Superior temporal gyrus (tissue), 1 donor: ENCODE data around the gene PRRC2B.
"Not testable (repeated sequence)": the region's sequence is repeated elsewhere in the genome, so short reads cannot be mapped to it uniquely, and the experiment has no call there.

ENCODE experiments used
- DNase-seq: peaks from one replicate; pipeline ENCODE4 v3.0.0-alpha.2; 2016; ENCODE audit errors: extremely low spot score

PRRC2B gene

DNA sequence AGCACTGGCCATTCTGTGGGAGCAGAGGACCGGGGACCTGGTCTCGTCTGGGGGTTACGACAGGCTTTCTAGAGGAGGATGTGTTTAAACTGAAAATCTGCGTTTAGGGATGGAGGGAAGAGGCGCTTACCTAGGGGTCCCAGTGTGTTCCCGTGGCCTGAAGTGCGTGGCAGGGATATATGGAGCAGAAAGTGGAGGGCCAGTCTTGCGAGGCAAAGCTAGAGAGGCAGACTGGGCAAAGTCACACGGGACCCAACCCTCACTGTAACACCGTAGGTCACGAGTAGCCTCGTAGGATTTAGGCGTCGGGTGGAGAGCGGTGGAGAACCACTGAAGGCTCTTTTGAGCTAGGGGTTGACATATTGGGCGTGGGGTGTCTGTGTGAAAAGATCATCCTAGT is 76.1 kb downstream of the PRRC2B start:
- DNase-seq: no peak

DNA sequence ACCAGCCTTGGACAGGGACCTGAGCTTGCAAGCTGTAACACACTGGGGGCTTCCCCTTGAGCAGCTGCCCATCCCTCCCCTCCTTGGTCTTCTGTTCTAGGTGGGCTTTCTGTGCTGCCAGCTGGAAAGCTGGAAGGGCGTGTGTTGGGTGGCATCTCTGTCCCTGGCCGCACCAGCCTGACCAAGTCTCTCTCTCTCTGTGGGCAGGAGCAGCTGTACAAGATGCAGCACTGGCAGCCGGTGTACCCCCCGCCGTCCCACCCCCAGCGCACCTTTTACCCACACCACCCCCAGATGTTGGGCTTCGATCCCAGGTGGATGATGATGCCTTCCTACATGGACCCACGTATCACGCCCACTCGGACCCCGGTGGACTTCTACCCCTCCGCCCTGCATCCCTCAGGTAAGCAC is 76.7 kb downstream of the PRRC2B start:
- no peak for DNase-seq

DNA sequence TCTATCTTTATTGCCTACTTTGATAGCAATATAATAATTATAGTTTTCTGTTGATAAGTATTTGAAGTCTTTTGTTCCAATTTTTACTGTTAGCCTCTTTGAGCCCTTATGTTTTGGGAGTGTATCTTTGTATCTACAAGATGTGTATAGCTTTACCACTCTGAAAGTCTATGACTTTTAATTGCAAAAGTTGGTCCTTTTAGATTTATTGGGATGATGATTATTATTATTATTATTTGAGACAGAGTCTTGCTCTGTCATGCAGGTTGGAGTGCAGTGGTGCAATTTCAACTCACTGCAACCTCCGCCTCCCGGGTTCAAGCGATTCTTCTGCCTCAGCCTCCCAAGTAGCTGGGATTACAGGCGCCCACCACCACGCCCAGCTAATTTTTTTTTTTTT is 78.2 kb downstream of the PRRC2B start:
- not testable (repeated sequence) for DNase-seq

DNA sequence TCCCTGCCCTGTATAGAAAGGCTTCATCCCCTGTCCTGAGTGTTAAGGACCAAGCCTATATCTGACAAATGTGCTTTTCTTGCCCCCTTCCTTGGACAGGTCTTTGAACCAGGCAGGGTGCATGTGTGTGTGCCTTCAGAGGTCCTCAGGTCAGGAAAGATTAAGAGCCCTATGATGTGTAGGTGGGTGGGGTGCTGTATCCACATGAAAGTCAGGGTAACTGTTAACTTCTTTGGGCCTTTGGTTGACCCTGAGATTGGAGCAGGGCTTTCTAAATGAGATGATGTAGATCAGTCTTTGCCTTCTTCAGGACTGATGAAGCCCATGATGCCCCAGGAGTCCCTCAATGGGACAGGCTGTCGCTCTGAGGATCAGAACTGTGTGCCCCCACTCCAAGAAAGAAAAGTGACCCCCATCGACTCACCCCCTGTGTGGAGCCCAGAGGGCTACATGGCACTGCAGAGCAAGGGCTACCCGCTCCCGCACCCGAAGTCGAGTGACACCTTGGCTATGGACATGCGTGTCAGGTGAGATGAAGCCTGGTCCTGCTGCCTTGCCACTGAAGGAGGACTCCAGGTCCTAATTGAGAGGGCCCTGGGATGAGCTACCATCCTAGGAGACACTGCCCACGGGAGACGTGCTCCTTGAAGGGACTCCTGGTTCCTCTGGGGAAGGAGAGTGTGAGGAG is 79.5 kb downstream of the PRRC2B start:
- DNase-seq: no peak

DNA sequence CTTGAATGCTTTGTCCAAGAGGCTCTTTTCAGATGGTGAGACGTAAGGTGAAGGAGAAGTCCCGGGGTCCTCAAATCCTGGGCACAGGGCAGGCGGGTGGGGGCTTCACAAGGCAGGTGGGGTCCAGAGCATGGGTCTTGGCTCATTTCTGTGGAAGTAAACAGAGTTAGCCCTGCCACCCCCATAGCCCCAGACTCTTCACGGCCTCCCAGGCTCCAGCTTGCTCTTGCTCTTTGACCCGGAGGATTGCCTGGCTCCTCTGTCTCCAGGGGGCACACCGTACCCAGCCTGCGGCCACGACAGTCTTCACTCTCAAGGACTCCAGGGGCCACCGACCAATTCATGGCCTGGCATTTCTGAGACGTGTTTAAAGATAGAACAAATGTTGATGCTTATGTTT is 80.0 kb downstream of the PRRC2B start:
- DNase-seq: no peak

DNA sequence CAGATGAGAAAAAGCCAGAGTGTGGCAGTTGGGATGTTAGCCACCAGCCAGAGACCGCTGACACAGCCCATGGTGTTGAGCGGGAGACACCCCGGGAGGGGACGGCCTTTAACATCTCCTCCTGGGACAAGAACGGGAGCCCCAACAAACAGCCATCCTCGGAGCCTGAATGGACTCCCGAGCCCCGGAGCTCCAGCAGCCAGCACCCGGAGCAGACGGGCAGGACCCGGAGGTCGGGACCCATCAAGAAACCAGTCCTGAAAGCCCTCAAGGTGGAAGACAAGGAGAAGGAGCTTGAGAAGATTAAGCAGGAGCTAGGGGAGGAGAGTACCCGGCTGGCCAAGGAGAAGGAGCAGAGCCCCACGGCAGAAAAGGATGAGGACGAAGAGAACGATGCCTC is 80.8 kb downstream of the PRRC2B start:
- no peak for DNase-seq

DNA sequence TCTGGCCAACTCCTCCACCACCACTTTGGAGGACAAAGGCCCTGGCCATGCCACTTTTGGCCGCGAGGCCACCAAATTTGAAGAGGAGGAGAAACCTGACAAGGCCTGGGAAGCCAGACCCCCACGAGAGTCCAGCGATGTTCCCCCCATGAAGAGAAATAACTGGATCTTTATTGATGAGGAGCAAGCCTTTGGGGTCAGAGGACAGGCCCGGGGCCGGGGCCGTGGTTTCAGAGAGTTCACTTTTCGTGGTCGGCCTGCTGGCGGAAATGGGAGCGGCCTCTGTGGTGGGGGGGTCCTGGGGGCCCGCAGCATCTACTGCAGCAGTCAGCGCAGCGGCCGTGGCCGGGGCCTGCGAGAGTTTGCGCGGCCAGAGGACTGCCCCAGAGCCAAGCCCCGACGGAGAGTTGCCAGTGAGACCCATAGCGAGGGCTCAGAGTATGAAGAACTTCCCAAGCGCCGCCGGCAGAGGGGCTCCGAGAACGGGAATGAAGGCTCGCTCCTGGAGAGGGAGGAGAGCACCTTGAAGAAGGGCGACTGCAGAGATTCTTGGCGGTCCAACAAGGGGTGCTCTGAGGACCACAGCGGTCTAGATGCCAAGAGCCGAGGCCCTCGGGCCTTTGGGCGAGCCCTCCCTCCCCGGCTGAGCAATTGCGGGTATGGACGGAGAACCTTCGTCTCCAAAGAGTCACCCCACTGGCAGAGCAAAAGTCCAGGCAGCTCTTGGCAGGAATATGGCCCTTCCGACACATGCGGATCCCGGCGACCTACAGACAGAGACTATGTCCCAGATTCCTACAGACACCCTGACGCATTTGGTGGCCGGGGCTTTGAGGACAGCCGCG is 81.4 kb downstream of the PRRC2B start:
- no peak for DNase-seq

DNA sequence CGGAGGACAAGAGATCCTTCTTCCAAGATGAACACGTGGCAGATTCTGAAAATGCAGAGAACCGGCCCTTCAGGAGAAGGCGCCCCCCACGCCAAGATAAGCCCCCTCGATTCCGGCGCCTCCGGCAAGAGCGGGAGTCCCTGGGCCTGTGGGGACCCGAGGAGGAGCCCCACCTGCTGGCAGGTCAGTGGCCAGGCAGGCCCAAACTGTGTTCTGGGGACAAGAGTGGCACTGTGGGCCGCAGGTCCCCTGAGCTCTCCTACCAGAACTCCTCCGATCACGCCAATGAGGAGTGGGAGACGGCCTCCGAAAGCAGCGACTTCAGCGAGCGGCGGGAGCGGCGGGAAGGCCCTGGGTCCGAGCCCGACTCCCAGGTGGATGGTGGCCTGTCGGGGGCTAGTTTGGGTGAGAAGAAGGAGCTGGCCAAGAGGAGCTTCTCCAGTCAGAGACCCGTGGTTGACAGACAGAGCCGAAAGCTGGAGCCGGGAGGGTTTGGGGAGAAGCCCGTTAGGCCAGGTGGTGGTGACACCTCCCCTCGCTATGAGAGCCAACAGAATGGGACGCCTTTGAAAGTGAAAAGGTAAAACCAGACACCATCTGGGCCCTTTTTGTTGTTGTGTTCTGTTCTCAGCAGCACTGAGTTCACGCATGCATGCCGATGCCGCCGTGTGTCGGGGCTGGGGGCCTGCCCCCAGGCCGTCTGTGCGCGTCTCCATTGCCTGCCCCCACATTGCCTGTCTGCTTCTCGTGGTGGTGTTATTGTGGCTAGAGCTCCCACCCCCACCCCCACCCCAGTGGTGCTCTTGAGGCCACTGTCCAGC is 82.3 kb downstream of the PRRC2B start:
- no peak for DNase-seq

DNA sequence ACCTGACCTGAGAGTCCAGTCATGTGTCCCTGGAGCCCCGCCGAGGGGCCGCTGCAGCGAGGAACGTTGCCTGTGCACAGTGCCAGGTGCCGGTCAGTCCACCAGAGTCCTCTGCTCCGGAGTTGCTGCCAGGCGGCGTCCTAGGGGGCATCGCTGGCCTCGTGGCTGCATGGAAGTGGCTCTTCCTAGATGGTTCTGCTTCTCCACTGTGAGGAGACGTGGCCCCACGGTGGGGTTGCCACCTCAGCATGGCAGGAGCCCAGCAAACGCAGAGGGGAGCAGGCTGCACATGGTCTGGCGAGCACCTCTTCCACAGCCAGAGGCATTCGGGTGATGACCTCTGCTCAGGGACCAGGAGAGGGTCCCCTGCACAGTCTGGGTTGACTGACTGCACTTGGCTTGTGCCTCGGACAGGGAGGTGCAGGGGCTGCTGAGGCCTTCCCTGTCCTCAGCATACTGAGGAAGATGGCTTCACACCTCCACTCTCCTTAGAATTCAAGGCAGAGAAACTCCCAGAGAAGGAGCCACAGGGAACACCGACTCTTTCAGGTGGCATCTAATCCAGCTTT is 83.0 kb downstream of the PRRC2B start:
- DNase-seq: no peak

DNA sequence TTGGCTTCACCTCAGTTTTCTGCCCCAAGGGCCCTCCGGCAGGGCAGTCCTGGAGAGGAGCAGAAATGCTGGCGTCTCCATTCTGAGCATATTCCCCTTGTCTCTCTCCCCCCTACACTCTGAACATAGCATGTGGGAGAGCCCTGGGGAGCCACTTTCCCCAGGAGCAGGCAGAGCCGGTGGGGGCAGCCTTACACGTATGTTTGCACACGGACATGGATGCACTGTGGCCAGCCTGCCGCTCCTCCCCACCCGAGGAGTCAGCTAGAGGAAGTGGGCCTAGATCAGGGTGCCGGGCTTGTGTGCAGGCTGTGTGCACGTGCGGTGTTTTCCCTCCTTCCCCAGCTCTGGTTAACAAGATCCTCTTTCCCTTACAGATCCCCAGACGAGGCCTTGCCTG is 83.5 kb downstream of the PRRC2B start:
- DNase-seq: no peak

DNA sequence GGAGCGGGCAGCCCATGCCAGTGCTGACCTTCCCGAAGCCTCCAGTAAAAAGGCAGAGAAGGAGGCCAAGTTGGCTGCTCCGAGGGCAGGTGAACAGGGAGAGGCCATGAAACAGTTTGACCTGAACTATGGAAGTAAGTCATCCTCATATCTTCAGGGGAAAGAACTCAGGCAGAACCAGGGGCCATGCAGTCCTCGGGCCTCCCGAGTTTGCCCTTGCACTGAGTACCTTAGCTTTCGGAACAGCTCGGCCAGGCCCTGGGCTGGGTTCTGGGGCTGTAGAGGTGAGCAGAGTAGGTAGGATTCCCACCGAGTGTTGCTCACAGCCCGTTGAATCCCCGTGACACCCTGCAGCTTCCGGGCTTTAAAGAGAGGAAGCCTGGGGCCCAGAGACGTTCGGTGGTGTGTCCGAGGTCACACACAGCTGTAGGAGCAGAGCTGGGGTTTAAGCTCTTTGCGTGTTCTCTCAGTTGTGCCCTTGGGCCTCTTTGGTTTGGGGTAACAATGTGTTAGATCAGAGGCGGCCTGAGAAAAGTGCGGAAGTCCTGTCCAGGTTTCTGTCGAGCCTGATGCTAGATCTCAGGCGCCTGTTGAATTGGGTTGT is 84.0 kb downstream of the PRRC2B start:
- DNase-seq: no peak

DNA sequence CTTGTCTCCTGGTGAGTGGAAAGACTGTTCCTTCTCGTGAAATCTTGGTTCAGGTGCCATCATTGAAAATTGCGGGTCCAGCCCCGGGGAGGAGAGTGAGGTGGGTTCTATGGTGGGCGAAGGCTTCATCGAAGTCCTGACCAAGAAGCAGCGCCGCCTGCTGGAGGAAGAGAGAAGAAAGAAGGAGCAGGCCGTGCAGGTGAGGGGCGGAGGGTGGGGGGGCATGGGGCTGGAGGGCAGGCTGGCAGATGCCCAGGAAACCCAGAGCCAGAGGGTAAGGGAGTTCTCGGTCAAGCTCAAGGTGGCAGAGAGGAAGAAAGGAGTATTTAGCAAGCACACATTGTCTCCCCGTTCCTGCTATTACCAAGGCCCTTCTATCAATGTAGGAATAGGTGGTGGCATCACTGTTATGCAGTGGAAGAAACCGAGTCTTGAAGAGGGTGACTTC is 84.6 kb downstream of the PRRC2B start:
- DNase-seq: no peak

DNA sequence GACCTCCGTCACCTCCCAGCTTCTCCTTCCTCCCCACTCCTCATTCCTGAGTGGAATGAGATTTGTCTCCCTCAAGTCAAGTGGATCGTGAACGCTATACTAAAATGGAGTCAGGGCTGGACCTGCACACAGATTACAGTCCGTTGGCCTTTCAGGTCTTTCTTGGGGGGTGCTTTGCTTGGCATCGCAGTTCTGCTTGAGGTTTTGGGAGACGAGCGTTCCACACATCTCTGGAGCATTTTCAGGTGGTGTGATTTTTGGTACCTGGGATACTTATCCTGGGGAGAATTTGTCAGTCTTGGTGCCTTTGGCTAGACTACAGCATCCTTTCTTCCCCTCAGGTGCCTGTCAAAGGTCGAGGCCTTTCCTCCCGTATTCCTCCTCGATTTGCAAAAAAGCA is 85.0 kb downstream of the PRRC2B start:
- DNase-seq: no peak

DNA sequence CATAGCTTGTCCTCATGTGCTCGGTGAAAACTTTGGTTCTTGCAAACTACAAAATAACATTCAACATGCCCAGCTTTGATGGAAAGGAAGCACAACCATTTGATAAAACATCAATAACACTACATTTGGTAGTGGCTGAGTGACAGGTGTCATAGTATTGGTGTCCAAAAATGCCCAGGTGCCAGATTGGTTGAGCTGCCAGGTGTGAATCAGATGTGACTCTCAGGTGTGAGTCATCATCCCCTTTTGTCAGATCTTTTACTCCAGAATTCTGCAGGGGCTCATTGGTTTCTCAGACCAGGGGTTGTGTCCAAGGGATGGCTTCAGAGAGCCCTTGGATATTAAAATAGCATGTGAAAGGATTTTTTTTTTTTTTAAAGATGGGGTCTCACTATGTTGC is 86.4 kb downstream of the PRRC2B start:
- no peak for DNase-seq

DNA sequence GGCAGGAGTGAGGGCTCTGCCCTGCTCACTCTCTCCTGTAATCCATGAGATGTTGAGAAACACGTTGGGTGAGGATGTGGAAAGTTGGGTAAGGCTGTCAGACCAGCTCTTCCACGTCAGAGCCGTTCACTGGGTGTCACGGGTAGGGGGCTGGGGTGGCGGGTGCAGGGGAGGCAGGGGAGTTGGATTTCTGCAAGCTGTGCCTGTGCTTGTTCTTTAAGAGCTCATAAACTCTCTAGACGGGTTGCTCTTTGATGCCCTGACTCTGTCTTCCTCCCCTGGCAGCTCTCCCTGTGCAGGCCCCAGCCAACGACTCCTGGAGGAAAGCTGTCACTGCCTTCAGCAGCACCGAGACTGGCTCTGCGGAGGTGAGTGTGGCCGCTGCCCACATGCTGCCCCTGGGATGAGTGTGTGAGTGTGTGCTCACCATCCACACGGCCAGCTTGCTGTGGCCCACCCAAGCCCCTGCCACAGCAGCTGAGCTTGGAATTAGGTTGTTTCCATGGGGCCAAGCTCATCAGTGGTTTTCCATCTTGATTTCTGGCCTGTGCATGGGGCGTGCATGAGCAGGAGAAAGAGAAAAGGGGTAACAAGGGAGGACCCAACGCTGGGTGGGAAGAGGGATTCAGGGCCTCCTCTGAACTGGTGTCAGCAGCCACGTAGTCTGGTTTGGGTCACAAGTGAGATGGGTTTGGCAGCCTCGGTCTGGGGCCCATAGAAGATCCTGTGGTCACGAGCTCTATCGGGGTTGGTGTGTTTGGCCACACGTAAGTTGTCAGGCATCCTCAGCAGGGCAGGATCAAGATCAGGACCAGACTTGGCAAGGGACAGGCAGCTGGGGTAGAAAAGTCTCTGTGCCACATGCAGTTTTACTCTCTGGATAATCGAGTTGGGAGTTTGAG is 87.8 kb downstream of the PRRC2B start:
- no peak for DNase-seq

DNA sequence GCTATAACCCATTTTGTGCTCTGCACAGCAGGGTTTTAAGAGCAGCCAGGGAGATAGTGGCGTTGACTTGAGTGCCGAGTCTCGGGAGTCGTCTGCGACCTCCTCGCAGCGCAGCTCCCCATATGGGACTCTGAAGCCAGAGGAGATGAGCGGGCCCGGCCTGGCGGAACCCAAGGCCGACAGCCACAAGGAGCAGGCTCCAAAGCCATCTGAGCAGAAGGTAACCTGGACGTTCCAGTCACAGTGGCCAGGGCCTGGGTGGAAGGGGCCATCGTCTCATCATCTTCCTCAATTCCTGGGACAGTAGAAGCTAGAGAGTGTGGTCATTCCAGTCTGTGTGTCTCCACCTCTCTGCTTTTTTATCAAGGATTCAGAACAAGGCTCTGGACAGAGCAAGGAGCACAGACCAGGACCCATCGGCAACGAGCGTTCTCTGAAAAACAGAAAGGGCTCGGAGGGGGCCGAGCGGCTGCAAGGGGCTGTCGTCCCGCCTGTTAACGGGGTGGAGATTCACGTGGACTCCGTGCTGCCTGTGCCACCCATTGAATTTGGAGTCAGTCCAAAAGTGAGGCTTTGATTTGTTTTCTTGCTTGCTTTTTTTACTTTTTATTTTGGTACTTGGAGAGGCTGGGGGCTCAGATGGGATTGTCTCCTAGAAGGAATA is 88.6 kb downstream of the PRRC2B start:
- DNase-seq: no peak

DNA sequence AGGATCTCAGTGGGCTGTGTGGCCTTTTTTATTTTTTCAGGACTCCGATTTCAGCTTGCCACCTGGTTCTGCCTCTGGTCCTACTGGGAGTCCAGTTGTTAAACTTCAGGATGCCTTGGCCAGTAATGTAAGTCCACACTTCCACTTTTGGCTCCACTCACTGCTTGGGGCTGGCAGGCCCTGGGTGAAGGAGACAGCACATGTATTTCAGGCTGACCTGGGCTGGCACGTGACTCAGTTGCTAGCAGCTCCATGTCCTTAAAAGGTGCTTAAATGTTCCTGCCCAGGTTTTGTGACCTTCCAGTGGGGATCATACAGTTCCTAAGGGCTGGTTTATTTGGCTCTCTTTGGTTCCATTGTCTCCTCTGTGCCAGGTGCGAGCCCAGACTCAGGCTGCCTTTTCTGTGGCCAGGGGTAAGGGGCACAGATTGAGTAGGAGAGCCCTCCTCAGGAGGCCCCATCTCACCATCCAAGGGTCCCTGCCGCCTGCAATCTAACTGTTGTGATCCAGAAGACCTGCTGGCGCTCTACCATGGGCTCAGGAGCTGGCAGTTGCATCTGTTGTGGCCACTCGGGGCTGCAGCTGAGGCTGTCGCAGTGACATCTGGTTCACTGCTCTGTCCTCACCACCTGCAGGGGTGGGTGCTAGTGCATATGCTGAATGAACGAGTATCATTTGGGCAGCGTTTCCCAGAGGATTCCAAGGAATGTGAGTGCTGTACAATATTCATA is 89.6 kb downstream of the PRRC2B start:
- no peak for DNase-seq

DNA sequence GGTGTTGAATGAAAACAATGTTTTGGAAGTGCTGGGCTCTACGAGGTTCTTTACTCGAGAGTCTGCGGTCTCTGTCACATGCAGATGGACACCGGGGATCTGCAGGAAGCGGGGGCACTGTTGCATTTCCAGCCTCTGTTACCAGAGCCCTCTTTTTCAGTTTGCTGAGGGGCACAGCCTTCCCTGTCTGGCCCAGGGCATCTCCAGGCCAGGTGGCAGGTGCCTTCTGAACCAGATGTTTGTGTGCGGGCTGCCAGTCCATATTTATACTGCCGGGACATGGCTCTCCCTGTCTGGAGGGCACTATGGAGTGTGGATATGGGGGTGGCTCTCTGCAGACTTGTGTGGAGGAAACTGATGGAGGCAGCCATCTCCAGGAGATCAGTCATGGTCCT is 90.2 kb downstream of the PRRC2B start:
- DNase-seq: no peak

DNA sequence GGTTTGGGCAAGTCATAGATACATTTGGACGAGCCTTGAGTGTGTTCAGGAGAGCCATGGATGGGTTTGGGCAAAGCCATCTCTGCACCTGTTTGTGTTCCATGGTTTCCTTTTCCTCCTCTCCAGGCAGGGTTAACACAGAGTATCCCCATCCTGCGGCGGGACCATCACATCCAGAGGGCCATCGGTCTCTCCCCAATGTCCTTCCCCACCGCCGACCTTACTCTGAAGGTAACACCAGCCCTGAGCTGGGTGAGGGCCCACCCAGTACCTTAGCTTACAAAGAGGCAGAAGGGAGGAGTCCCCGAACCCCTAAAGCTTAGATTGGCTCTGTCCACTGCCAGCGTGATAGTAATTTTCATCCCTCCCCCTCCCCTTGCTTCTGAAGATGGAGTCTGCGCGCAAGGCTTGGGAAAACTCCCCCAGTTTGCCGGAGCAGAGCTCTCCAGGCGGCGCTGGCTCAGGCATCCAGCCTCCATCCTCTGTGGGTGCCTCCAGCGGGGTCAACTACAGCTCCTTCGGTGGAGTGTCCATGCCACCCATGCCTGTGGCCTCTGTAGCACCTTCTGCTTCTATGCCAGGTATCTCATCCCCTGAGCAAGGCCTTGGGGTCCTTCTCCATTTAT is 90.8 kb downstream of the PRRC2B start:
- no peak for DNase-seq
